SK-N-SH (cell line): ENCODE measurements around the gene TNS4.

Experiments used
- EP300 ChIP-seq, 2 experiments: IDR thresholded peaks; 2 replicates each; pipeline versions ENCODE4 v1.4.0 to v1.6.1; 2012; ENCODE audit warnings: borderline replicate concordance in 1 of 2, low read depth in 1 of 2, low read length in 1 of 2
- EZH2phosphoT487 ChIP-seq: fragments of 200-600 bp; sonication (generic); IDR thresholded peaks from 2 replicates; pipeline ENCODE4 v1.6.1; 2017; ENCODE audit warnings: low read depth, mixed run types, mild to moderate bottlenecking, antibody characterized with exemption, moderate library complexity, borderline replicate concordance
- FOXJ3 ChIP-seq: sonication (generic); formaldehyde crosslinking; IDR thresholded peaks from 2 replicates; pipeline ENCODE4 v1.5.1; 2020; ENCODE audit warnings: mild to moderate bottlenecking, missing genetic modification reagents
- FOXM1 ChIP-seq: IDR thresholded peaks from 2 replicates; pipeline ENCODE4 v1.4.0; 2012; ENCODE audit warnings: low read depth, mild to moderate bottlenecking
- JUND ChIP-seq: IDR thresholded peaks from 2 replicates; pipeline ENCODE4 v1.4.0; 2012
- POLR2AphosphoS5 ChIP-seq: IDR thresholded peaks from 2 replicates; pipeline ENCODE4 v1.6.1; 2012; ENCODE audit warnings: low read depth, low read length
- RFX5 ChIP-seq: IDR thresholded peaks from 2 replicates; pipeline ENCODE4 v1.6.1; 2012; ENCODE audit warnings: mild to moderate bottlenecking, improper control_type of control experiment, low read length
- SMC3 ChIP-seq: IDR thresholded peaks from 2 replicates; pipeline ENCODE4 v1.6.1; 2012; ENCODE audit warnings: low read depth, low read length, improper control_type of control experiment
- TAF1 ChIP-seq: IDR thresholded peaks from 2 replicates; pipeline ENCODE4 v1.6.1; 2012; ENCODE audit warnings: low read depth, mild to moderate bottlenecking, low read length, moderate library complexity, borderline replicate concordance
- TCF12 ChIP-seq: IDR thresholded peaks from 2 replicates; pipeline ENCODE4 v1.4.0; 2012
- TF ChIP-seq, protein P1 (sequence below): fragments of 200-600 bp; sonication (generic); IDR thresholded peaks from 2 replicates; pipeline ENCODE4 v1.6.1; 2017; ENCODE audit warnings: antibody characterized with exemption, mild to moderate bottlenecking, moderate library complexity
- TF ChIP-seq, protein P2 (sequence below): IDR thresholded peaks from 2 replicates; pipeline ENCODE4 v1.6.1; 2012; ENCODE audit warnings: mild to moderate bottlenecking, low read depth, low read length, moderate library complexity
- TF ChIP-seq, protein P3 (sequence below): IDR thresholded peaks from 2 replicates; pipeline ENCODE4 v1.4.0; 2012; ENCODE audit warnings: low read depth

DNA sequence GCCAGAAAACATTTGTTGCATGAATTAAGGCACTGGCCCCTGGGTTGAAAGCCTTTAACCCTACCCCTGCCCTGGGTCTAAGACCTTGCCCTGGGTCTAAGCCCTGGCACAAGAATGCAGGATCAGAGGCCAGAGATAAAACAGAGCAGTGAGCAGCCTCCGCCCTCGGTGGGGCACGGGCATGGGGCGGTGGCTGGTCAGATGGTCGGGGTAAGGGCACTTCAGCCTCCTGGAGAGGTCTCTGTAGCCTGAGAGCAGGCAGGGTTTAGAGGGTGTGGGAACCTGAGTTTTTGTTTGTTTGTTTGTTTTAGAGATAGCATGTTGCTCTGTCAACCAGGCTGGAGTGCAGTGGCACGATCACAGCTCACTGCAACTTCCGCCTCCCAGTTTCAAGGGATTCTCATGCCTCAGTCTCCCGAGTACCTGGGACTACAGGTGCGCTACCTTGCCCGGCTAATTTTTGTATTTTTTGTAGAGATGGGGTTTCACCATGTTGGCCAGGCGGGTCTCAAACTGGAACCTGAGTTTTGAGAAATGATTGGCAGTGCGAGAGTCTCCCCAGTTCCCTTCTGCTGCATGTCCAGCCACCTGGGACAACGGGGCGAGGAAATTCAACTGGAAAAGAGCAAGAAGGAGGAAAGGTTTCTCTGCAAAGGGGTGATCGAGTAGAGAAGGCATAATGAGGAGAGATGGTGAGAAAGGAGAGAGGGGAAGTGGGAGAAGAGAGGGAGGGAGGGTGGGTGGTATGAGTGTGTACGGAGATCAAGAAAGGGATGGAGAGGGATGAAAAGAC, 27.7 kb downstream of the TNS4 start:
- TF ChIP-seq, protein P1, sequence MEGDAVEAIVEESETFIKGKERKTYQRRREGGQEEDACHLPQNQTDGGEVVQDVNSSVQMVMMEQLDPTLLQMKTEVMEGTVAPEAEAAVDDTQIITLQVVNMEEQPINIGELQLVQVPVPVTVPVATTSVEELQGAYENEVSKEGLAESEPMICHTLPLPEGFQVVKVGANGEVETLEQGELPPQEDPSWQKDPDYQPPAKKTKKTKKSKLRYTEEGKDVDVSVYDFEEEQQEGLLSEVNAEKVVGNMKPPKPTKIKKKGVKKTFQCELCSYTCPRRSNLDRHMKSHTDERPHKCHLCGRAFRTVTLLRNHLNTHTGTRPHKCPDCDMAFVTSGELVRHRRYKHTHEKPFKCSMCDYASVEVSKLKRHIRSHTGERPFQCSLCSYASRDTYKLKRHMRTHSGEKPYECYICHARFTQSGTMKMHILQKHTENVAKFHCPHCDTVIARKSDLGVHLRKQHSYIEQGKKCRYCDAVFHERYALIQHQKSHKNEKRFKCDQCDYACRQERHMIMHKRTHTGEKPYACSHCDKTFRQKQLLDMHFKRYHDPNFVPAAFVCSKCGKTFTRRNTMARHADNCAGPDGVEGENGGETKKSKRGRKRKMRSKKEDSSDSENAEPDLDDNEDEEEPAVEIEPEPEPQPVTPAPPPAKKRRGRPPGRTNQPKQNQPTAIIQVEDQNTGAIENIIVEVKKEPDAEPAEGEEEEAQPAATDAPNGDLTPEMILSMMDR, result no peak
- no peak for TF ChIP-seq EZH2phosphoT487
- no peak for TF ChIP-seq SMC3
- no peak for TF ChIP-seq TAF1
- TF ChIP-seq TCF12, result no peak
- no peak for TF ChIP-seq RFX5
- TF ChIP-seq POLR2AphosphoS5, result no peak
- TF ChIP-seq, protein P2, sequence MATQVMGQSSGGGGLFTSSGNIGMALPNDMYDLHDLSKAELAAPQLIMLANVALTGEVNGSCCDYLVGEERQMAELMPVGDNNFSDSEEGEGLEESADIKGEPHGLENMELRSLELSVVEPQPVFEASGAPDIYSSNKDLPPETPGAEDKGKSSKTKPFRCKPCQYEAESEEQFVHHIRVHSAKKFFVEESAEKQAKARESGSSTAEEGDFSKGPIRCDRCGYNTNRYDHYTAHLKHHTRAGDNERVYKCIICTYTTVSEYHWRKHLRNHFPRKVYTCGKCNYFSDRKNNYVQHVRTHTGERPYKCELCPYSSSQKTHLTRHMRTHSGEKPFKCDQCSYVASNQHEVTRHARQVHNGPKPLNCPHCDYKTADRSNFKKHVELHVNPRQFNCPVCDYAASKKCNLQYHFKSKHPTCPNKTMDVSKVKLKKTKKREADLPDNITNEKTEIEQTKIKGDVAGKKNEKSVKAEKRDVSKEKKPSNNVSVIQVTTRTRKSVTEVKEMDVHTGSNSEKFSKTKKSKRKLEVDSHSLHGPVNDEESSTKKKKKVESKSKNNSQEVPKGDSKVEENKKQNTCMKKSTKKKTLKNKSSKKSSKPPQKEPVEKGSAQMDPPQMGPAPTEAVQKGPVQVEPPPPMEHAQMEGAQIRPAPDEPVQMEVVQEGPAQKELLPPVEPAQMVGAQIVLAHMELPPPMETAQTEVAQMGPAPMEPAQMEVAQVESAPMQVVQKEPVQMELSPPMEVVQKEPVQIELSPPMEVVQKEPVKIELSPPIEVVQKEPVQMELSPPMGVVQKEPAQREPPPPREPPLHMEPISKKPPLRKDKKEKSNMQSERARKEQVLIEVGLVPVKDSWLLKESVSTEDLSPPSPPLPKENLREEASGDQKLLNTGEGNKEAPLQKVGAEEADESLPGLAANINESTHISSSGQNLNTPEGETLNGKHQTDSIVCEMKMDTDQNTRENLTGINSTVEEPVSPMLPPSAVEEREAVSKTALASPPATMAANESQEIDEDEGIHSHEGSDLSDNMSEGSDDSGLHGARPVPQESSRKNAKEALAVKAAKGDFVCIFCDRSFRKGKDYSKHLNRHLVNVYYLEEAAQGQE, result no peak
- no peak for TF ChIP-seq FOXM1
- TF ChIP-seq, protein P3, sequence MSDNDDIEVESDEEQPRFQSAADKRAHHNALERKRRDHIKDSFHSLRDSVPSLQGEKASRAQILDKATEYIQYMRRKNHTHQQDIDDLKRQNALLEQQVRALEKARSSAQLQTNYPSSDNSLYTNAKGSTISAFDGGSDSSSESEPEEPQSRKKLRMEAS, result no peak
- no peak for TF ChIP-seq JUND
- no peak for TF ChIP-seq EP300 (IDR thresholded peaks at IDR 0.05; ENCODE audit: borderline replicate concordance in 1 of 2, low read depth in 1 of 2, low read length in 1 of 2)
- TF ChIP-seq FOXJ3, result no peak
